ENCODE data around the gene ERLEC1. TPM values are rescaled to one million over a fixed set of nuclear protein-coding genes. Genes with fewer than 3 reads are reported as not detected.
"Not testable (repeated sequence)": the region's sequence is repeated elsewhere in the genome, so short reads cannot be mapped to it uniquely, and the experiment has no call there.

Gene ERLEC1
- total RNA-seq, 2 experiments from 2014 or later = 22.7 to 26.4 TPM

GRCh38 chr2:53756644-53757043 lies 30.2 kb upstream of the ERLEC1 start:
- H2AFZ ChIP-seq (ENCODE audit: low read length) = no peak overlapping the region
- no peak for DNase-seq (ENCODE audit: low spot score)
- intact Hi-C loops (cut with micrococcal nuclease; ENCODE audit: unreplicated experiment) = no loop called here
- TF ChIP-seq EZH2phosphoT487 (IDR thresholded peaks at IDR 0.05; ENCODE audit: borderline replicate concordance, low read depth, low read length) = no peak
- TF ChIP-seq CTCF (conservative IDR thresholded peaks at IDR 0.05; ENCODE audit: low read length) = no peak
- H3K9me3 ChIP-seq (ENCODE audit: low read length) = no peaks in the 10 kb centered on the region
- no peaks in the 10 kb centered on the region for H3K9me2 ChIP-seq (ENCODE audit: insufficient read depth, low read length)
- H4K20me1 ChIP-seq (ENCODE audit: insufficient read depth, low read length) = 0 out of 2 replicates have a peak, but pooled peaks cover 3% of the 10 kb centered on the region
- no peaks in the 10 kb centered on the region for H3K4me1 ChIP-seq (ENCODE audit: insufficient read depth, low read length, poor library complexity, severe bottlenecking)
- no peak overlapping the region for H3K4me2 ChIP-seq (ENCODE audit: low read length)
- H3K4me3 ChIP-seq (ENCODE audit: low read depth, low read length, poor library complexity, severe bottlenecking) = no peak overlapping the region
- H3K79me2 ChIP-seq (ENCODE audit: insufficient read depth, low read depth, low read length) = no peaks in the 10 kb centered on the region
- no TSS peak for BruUV-seq (replicated peaks)
- ChIA-PET POLR2A (interaction anchor here (0.6 kb wide), 2 partner anchors 147 to 358 kb away, joined by 3 read pairs; no protein-coding TSS in a partner anchor), CTCF (ENCODE audit: unreplicated experiment) (no interaction called here)
- H3K36me3 ChIP-seq (ENCODE audit: insufficient read depth, low read length) = peaks cover 22% of the 10 kb centered on the region
- no peak overlapping the region for H3K27ac ChIP-seq (ENCODE audit: low read depth, low read length, poor library complexity, severe bottlenecking)

DNA sequence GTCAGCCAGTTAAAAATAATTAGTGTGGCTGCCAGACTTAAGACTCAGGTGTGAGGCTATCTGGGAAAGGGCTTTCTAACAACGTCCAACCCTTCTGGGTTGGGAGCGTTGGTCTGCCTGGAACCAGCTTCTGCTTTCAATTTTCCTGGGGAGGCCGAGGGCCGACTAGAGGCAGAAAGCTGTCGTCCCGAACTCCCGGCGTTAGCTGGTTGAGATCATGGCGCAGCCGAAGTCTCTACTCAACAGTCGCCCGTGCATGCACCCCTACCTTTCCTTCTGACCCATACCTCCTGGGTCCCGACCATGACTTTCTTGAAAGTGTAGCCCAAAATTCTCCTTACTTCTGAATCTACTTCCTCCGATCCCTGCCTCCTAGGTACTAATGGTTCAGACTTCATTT lies 29.6 kb upstream of the ERLEC1 start:
- H4K20me1 ChIP-seq (ENCODE audit: insufficient read depth, low read length); DNase-seq (ENCODE audit: low spot score); H3K79me2 ChIP-seq (ENCODE audit: insufficient read depth, low read depth, low read length); H3K27ac ChIP-seq (ENCODE audit: low read depth, low read length, poor library complexity, severe bottlenecking); H3K9me3 ChIP-seq (ENCODE audit: low read length); H3K4me3 ChIP-seq (ENCODE audit: low read depth, low read length, poor library complexity, severe bottlenecking); CTCF ChIA-PET (ENCODE audit: unreplicated experiment); BruUV-seq (replicated peaks); intact Hi-C loops (cut with micrococcal nuclease; ENCODE audit: unreplicated experiment); H2AFZ ChIP-seq (ENCODE audit: low read length); H3K4me1 ChIP-seq (ENCODE audit: insufficient read depth, low read length, poor library complexity, severe bottlenecking); H3K9me2 ChIP-seq (ENCODE audit: insufficient read depth, low read length); H3K4me2 ChIP-seq (ENCODE audit: low read length): not testable (repeated sequence)
- POLR2A ChIA-PET = interaction anchor here (0.6 kb wide), 2 partner anchors 146 to 357 kb away, joined by 3 read pairs; no protein-coding TSS in a partner anchor
- H3K36me3 ChIP-seq (ENCODE audit: insufficient read depth, low read length) = peaks cover 28% of the 10 kb centered on the region

DNA sequence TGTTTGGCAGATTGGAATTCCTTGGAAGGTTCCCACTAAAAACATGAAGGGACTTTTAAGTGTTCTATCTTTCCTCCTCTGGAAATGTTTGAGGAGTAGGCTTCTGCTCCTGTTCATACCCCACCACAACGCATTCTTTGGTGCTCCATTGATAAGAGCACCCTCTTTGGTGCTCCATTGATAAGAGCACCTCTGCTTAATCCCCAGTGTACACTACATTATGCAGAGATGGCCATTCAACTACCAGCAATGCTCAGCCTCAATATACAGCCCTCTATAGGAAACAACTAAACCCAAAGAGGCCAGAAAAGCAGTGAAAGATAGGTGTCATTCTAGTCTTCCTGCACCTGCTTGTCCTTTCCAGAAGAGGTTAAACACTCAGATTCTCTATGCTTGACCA lies 21.1 kb upstream of the ERLEC1 start:
- Histone ChIP-seq H3K4me3 (ENCODE audit: low read depth, low read length, poor library complexity, severe bottlenecking) (no peak overlapping the region), H3K36me3 (ENCODE audit: insufficient read depth, low read length) (peaks cover 58% of the 10 kb centered on the region), H3K27ac (ENCODE audit: low read depth, low read length, poor library complexity, severe bottlenecking) (no peak overlapping the region), H3K9me3 (ENCODE audit: low read length) (no peaks in the 10 kb centered on the region), H3K79me2 (ENCODE audit: insufficient read depth, low read depth, low read length) (peaks cover 42% of the 10 kb centered on the region), H3K4me1 (ENCODE audit: insufficient read depth, low read length, poor library complexity, severe bottlenecking) (peaks cover 30% of the 10 kb centered on the region), H3K4me2 (ENCODE audit: low read length) (no peak overlapping the region), H4K20me1 (ENCODE audit: insufficient read depth, low read length) (no peaks in the 10 kb centered on the region), H2AFZ (ENCODE audit: low read length) (no peak overlapping the region), H3K9me2 (ENCODE audit: insufficient read depth, low read length) (no peaks in the 10 kb centered on the region)
- POLR2A ChIA-PET = interaction anchor here (0.7 to 1.7 kb wide), 3 partner anchors 17 to 323 kb away, joined by 5 to 7 read pairs (median 5); no protein-coding TSS in a partner anchor
- DNase-seq (ENCODE audit: low spot score) = no peak
- intact Hi-C loops (cut with micrococcal nuclease; ENCODE audit: unreplicated experiment) = loop anchor here (5.0 kb wide), 1 partner anchor 337 kb away; no protein-coding TSS in a partner anchor
- no peak for TF ChIP-seq EZH2phosphoT487 (IDR thresholded peaks at IDR 0.05; ENCODE audit: borderline replicate concordance, low read depth, low read length)
- no peak for TF ChIP-seq CTCF (conservative IDR thresholded peaks at IDR 0.05; ENCODE audit: low read length)
- CTCF ChIA-PET (ENCODE audit: unreplicated experiment) = no interaction called here
- BruUV-seq (replicated peaks) = no TSS peak
